Measurements from ENCODE around the gene RBM47.

GRCh38 chr4:40627540-40627939 is 2.1 kb downstream of the RBM47 start:
- TF ChIP-seq, protein P1, sequence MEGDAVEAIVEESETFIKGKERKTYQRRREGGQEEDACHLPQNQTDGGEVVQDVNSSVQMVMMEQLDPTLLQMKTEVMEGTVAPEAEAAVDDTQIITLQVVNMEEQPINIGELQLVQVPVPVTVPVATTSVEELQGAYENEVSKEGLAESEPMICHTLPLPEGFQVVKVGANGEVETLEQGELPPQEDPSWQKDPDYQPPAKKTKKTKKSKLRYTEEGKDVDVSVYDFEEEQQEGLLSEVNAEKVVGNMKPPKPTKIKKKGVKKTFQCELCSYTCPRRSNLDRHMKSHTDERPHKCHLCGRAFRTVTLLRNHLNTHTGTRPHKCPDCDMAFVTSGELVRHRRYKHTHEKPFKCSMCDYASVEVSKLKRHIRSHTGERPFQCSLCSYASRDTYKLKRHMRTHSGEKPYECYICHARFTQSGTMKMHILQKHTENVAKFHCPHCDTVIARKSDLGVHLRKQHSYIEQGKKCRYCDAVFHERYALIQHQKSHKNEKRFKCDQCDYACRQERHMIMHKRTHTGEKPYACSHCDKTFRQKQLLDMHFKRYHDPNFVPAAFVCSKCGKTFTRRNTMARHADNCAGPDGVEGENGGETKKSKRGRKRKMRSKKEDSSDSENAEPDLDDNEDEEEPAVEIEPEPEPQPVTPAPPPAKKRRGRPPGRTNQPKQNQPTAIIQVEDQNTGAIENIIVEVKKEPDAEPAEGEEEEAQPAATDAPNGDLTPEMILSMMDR (conservative IDR thresholded peaks at IDR 0.05; ENCODE audit: low read length) = no peak
- TF ChIP-seq EZH2phosphoT487 (IDR thresholded peaks at IDR 0.05; ENCODE audit: borderline replicate concordance) = no peak

Data from Loucy (cell line).